Measurements from ENCODE around the gene EIF4G3. TPM values are rescaled to one million over a fixed set of nuclear protein-coding genes. Genes with fewer than 3 reads are reported as not detected.

Gene EIF4G3
- total RNA-seq, 2 donors from 2014 or later, result 20.8 to 48.8 TPM

- WGBS, 2 donors, result 87% methylated on average over 3 of the region's 3 CpGs
Observed at GRCh38 chr1:20850021-20850420, 326.7 kb downstream of the EIF4G3 start.

GRCh38 chr1:20849100-20849499 is 327.6 kb downstream of the EIF4G3 start:
- ATAC-seq, result no peak

More at GRCh38 chr1:20850021-20850420, 326.7 kb downstream of the EIF4G3 start:
- H3K9me3 ChIP-seq, result no peaks in the 10 kb centered on the region
- H3K27ac ChIP-seq, result no peak overlapping the region
- H3K4me3 ChIP-seq, result no peak overlapping the region
- ATAC-seq (no peak), DNase-seq (no peak)
- no peaks in the 10 kb centered on the region for H3K27me3 ChIP-seq
- peaks cover 0 to 4% of the 10 kb centered on the region in 2 donors for H3K36me3 ChIP-seq (replicated peaks in 1 of 2; ENCODE audit: insufficient read depth in 1 of 2, low read depth in 2 of 2)
- no peaks in the 10 kb centered on the region for H3K4me1 ChIP-seq
- no peak for TF ChIP-seq CTCF (IDR thresholded peaks at IDR 0.05)
- TF ChIP-seq POLR2A (IDR thresholded peaks at IDR 0.05), result no peak
- intact Hi-C loops (cut with DNase I), result no loop called here

GRCh38 chr1:20848162-20848561 is 328.5 kb downstream of the EIF4G3 start:
- Histone ChIP-seq H3K27me3 (no peaks in the 10 kb centered on the region), H3K4me1 (no peaks in the 10 kb centered on the region), H3K36me3 (replicated peaks in 1 of 2; ENCODE audit: insufficient read depth in 1 of 2, low read depth in 2 of 2) (peaks cover 0 to 2% of the 10 kb centered on the region in 2 donors), H3K4me3 (no peak overlapping the region), H3K27ac (no peak overlapping the region), H3K9me3 (no peaks in the 10 kb centered on the region)
- intact Hi-C loops (cut with DNase I), result no loop called here
- WGBS, 2 donors, result 56 to 62% methylated on average over 1 of the region's 1 CpG
- ATAC-seq (no peak), DNase-seq (no peak)
- TF ChIP-seq CTCF (IDR thresholded peaks at IDR 0.05) (no peak), POLR2A (IDR thresholded peaks at IDR 0.05) (no peak)

More at GRCh38 chr1:20849100-20849499, 327.6 kb downstream of the EIF4G3 start:
- H3K27me3 ChIP-seq, result no peaks in the 10 kb centered on the region
- peaks cover 0 to 4% of the 10 kb centered on the region in 2 donors for H3K36me3 ChIP-seq (replicated peaks in 1 of 2; ENCODE audit: insufficient read depth in 1 of 2, low read depth in 2 of 2)
- no peaks in the 10 kb centered on the region for H3K4me1 ChIP-seq
- H3K27ac ChIP-seq, result no peak overlapping the region
- 73 to 82% methylated on average over 2 of the region's 2 CpGs for WGBS, 2 donors
- H3K4me3 ChIP-seq, result no peak overlapping the region
- TF ChIP-seq CTCF (IDR thresholded peaks at IDR 0.05) (no peak), POLR2A (IDR thresholded peaks at IDR 0.05) (no peak)
- no peak for DNase-seq
- no peaks in the 10 kb centered on the region for H3K9me3 ChIP-seq
- intact Hi-C loops (cut with DNase I), result no loop called here

- ATAC-seq (no peak), DNase-seq (no peak)
- Histone ChIP-seq H3K27me3 (no peaks in the 10 kb centered on the region), H3K4me1 (no peaks in the 10 kb centered on the region), H3K36me3 (replicated peaks in 1 of 2; ENCODE audit: insufficient read depth in 1 of 2, low read depth in 2 of 2) (peaks cover 0 to 2% of the 10 kb centered on the region in 2 donors), H3K27ac (no peak overlapping the region), H3K9me3 (no peaks in the 10 kb centered on the region), H3K4me3 (no peak overlapping the region)
- TF ChIP-seq POLR2A (IDR thresholded peaks at IDR 0.05) (no peak), CTCF (IDR thresholded peaks at IDR 0.05) (no peak)
- WGBS, 2 donors, result 80 to 86% methylated on average over 4 of the region's 4 CpGs
- intact Hi-C loops (cut with DNase I), result no loop called here
Observed at GRCh38 chr1:20847611-20848080, 329.1 kb downstream of the EIF4G3 start.
